OCI-LY7 (cell line): Measurements from ENCODE around the gene S100A6. TPM values are rescaled to one million over a fixed set of nuclear protein-coding genes. Genes with fewer than 3 reads are reported as not detected.

Source experiments
- BruUV-seq: library from RNA; stranded (reverse); fragments of 400-500 nt; replicated peaks from 2 replicates; lab custom pipeline; 2021; lab: Mats Ljungman, UMichigan
- CTCF ChIA-PET: fragments of 300-600 bp; sonication (Branson Sonifier 250); formaldehyde crosslinking; loops from one replicate; lab custom pipeline; 2022; ENCODE audit warnings: antibody characterized with exemption; ENCODE audit not compliant: unreplicated experiment; lab: Charles Lee
- POLR2A ChIA-PET: fragments of 300-600 bp; sonication (Branson Sonifier 250); formaldehyde crosslinking; loops from one replicate; lab custom pipeline; 2022; ENCODE audit warnings: antibody characterized with exemption; lab: Charles Lee
- DNase-seq: peaks from one replicate; pipeline ENCODE4 v3.0.0-alpha.2; 2015; ENCODE audit warnings: low spot score
- H2AFZ ChIP-seq: fragments of 200-600 bp; sonication (generic), shearing (Covaris generic); 2 replicates; pipeline ENCODE4 v1.6.1; 2014; ENCODE audit warnings: mild to moderate bottlenecking, antibody characterized with exemption, low read length, moderate library complexity
- H3K27ac ChIP-seq: fragments of 200-600 bp; sonication (generic); 2 replicates; pipeline ENCODE4 v1.5.1; 2014; ENCODE audit warnings: mixed run types, low read depth, mild to moderate bottlenecking, moderate library complexity, low read length, inconsistent platforms; ENCODE audit not compliant: poor library complexity, severe bottlenecking
- H3K36me3 ChIP-seq: fragments of 200-600 bp; sonication (generic); 2 replicates; pipeline ENCODE4 v1.6.1; 2014; ENCODE audit warnings: mild to moderate bottlenecking, antibody characterized with exemption, low read length, moderate library complexity, mixed read lengths; ENCODE audit not compliant: insufficient read depth
- H3K4me1 ChIP-seq: fragments of 200-600 bp; sonication (generic); 2 replicates; pipeline ENCODE4 v1.5.1; 2014; ENCODE audit warnings: mild to moderate bottlenecking, low read length; ENCODE audit not compliant: insufficient read depth, poor library complexity, severe bottlenecking
- H3K4me2 ChIP-seq: fragments of 200-600 bp; sonication (generic); 2 replicates; pipeline ENCODE4 v1.6.1; 2014; ENCODE audit warnings: mild to moderate bottlenecking, low read length
- H3K4me3 ChIP-seq: fragments of 200-600 bp; sonication (generic); 2 replicates; pipeline ENCODE4 v1.5.1; 2014; ENCODE audit warnings: mild to moderate bottlenecking, low read depth, low read length; ENCODE audit not compliant: poor library complexity, severe bottlenecking
- H3K79me2 ChIP-seq: fragments of 200-600 bp; sonication (generic); 2 replicates; pipeline ENCODE4 v1.6.1; 2016; ENCODE audit warnings: low read depth, mild to moderate bottlenecking, low read length, moderate library complexity, mixed read lengths; ENCODE audit not compliant: insufficient read depth
- H3K9me2 ChIP-seq: fragments of 200-600 bp; sonication (generic); 2 replicates; pipeline ENCODE4 v1.6.1; 2016; ENCODE audit warnings: mild to moderate bottlenecking, low read length, mixed read lengths; ENCODE audit not compliant: insufficient read depth
- H3K9me3 ChIP-seq: fragments of 200-600 bp; sonication (generic); 2 replicates; pipeline ENCODE4 v1.6.1; 2014; ENCODE audit warnings: mild to moderate bottlenecking, mixed run types, low read length, mixed read lengths
- H4K20me1 ChIP-seq: fragments of 200-600 bp; sonication (generic); 2 replicates; pipeline ENCODE4 v1.6.1; 2014; ENCODE audit warnings: mild to moderate bottlenecking, antibody characterized with exemption, low read length, moderate library complexity, mixed read lengths; ENCODE audit not compliant: insufficient read depth
- EZH2phosphoT487 ChIP-seq: fragments of 200-600 bp; sonication (generic); IDR thresholded peaks from 2 replicates; pipeline ENCODE4 v1.6.1; 2018; ENCODE audit warnings: low read depth, borderline replicate concordance, mild to moderate bottlenecking, mixed run types, antibody characterized with exemption, low read length, moderate library complexity, mixed read lengths
- intact Hi-C: fragments of 100-400 bp; cut with micrococcal nuclease; formaldehyde crosslinking; loops from one replicate; pipeline ENCODE4 v1.10.0; 2022; ENCODE audit not compliant: unreplicated experiment
- total RNA-seq, 2 experiments: library from RNA; depleted of rRNA in 1 of 2; stranded (reverse); fragments of >200 nt in 1 of 2; shearing (Covaris generic) in 1 of 2; gene quantifications; 2 replicates each; pipeline ENCODE4 v1.2.3, GENCODE V29; 2014 to 2022
- TF ChIP-seq, protein P1 (sequence below): fragments of 200-600 bp; sonication (generic); conservative IDR thresholded peaks from 2 replicates; pipeline ENCODE4 v1.5.1; 2014; ENCODE audit warnings: mild to moderate bottlenecking, antibody characterized with exemption, low read length, moderate library complexity, mixed read lengths

The S100A6 gene
- total RNA-seq, 2 experiments from 2014 or later: not detected

DNA sequence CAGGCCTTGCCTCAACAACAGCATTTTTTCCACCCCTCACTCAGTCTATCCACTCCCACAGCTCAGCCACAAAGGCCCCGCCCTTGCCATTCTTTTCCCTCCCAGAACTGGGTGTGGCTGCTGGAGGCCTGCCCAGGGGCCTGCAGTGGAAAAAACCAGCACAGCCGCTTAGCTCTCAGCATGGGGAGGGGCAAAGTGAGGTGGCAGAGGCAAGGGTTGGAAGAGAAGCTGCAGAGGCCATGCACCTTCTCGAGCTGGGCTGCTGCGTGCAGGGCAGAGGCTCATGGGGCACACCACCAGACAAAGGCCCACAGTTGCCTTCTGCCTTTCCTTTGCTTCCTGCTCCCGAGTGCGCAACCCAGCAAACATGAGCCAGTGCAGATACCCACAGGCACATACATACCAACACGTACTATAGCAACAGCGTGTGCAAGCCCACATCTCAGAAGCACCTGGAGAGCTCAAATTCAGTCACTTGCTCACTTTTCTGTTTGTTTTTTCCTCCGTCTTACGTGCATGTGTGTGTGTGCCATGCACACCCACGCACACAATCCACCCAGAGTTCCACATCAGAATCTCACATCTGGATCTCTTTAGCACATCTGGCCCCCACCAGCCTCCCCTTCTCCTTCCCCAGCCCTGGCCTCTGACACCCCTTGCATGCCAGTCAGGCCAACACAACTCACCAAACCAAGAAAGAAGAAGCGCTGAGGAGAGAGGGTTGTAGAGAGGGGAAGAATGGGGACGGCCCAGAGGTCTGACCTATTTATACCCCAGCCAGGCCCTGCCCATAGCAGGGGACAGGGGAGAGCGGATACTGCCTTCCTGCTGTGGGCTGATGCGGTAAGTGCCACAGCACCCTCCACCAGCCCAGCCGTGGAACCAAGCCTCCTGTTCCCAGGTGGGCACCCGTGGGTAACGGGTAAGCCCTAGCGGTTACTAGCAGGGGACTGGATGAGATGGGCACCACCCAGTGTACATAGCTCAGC lies 9.6 kb upstream of the S100A6 start, which contains the start of gene S100A4:
TSS of gene S100A4 (minus strand) at position 740 of the 989 bp plus-strand sequence. CDS start 1,012 bp downstream, outside the sequence.
- Histone ChIP-seq H3K9me3 (no peaks in the 10 kb centered on the region), H3K79me2 (no peaks in the 10 kb centered on the region), H2AFZ (peak within 1 kb of the TSS; percentile 80), H3K4me3 (peak within 1 kb of the TSS; percentile 19), H3K9me2 (no peaks in the 10 kb centered on the region), H3K36me3 (no peaks in the 10 kb centered on the region), H3K4me2 (peak within 1 kb of the TSS; percentile 51), H3K27ac (no peak within 1 kb of the TSS), H4K20me1 (no peaks in the 10 kb centered on the region), H3K4me1 (peaks cover 16% of the 10 kb centered on the region)
- intact Hi-C loops: no loop called here
- BruUV-seq: no TSS peak
- TF ChIP-seq, protein P1, sequence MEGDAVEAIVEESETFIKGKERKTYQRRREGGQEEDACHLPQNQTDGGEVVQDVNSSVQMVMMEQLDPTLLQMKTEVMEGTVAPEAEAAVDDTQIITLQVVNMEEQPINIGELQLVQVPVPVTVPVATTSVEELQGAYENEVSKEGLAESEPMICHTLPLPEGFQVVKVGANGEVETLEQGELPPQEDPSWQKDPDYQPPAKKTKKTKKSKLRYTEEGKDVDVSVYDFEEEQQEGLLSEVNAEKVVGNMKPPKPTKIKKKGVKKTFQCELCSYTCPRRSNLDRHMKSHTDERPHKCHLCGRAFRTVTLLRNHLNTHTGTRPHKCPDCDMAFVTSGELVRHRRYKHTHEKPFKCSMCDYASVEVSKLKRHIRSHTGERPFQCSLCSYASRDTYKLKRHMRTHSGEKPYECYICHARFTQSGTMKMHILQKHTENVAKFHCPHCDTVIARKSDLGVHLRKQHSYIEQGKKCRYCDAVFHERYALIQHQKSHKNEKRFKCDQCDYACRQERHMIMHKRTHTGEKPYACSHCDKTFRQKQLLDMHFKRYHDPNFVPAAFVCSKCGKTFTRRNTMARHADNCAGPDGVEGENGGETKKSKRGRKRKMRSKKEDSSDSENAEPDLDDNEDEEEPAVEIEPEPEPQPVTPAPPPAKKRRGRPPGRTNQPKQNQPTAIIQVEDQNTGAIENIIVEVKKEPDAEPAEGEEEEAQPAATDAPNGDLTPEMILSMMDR: no peak
- TF ChIP-seq EZH2phosphoT487: no peak
- peak; percentile 73 for DNase-seq
- CTCF ChIA-PET: no interaction called here
- POLR2A ChIA-PET: interaction anchor here (0.6 kb wide), 1 partner anchor 175 kb away, joined by 3 read pairs; no protein-coding TSS in a partner anchor

- H3K4me3 ChIP-seq: no peak overlapping the region
- CTCF ChIA-PET: no interaction called here
- no TSS peak for BruUV-seq
Observed at GRCh38 chr1:153544453-153545066, 8.8 kb upstream of the S100A6 start.

More at GRCh38 chr1:153544453-153545066, 8.8 kb upstream of the S100A6 start:
- H3K4me1 ChIP-seq: peaks cover 16% of the 10 kb centered on the region
- no peaks in the 10 kb centered on the region for H3K36me3 ChIP-seq
- peak overlapping the region; percentile 51; the same call in 1 of the 2 replicates for H3K4me2 ChIP-seq
- H2AFZ ChIP-seq: peak overlapping the region; percentile 80
- H3K27ac ChIP-seq: no peak overlapping the region
- H3K79me2 ChIP-seq: no peaks in the 10 kb centered on the region
- no peaks in the 10 kb centered on the region for H4K20me1 ChIP-seq
- TF ChIP-seq, protein P1: no peak
- TF ChIP-seq EZH2phosphoT487: no peak
- DNase-seq: no peak
- H3K9me2 ChIP-seq: no peaks in the 10 kb centered on the region
- no peaks in the 10 kb centered on the region for H3K9me3 ChIP-seq
- intact Hi-C loops: no loop called here
- POLR2A ChIA-PET: no interaction called here
